Measurements from ENCODE around the gene TM4SF1.

TM4SF1 gene

DNA sequence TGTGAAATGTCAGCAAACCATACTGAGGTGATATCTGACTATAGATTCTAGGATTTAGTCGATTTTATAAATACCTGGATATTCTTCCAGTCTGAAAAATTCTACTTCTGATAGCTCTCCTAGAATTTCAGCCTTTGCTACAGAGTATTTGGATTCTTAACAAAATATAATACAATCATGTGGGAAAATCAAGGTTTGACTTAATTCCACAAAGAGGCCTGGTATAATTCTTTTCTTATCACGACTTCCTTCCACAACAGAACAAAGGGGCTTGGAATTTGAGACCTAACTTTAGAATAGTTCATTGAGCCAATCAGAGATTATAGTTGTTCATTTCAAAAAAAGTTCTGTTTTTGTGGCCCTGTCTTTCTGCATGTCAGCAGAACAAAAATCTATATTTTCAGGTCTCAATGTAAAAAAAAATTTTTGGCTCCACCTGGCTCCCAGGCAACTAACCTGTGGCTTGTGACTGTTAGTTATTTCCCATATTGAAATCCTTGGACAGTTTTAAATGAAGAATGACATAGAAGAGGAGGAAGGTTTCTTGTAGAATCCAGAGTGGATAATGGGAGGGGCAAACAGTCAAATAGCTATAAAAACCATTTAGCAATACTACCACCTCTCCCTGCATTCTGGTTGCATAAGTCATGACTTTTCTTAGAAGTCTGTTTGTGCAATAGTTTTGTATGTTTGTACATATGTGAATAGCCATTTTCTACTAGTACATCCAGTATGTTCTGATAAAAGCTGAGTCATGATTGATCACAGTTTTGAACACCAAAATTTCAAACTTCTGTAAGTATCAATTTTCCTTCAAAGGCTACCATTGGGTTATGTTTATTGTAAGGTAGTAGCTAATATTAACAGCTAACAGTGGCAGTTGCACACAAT lies 4.0 kb downstream of the TM4SF1 start:
- H3K4me1 Mint-ChIP-seq (ENCODE audit: low read depth): no peaks in the 10 kb centered on the region
- no peaks in the 10 kb centered on the region for H3K9me3 Mint-ChIP-seq
- no peaks in the 10 kb centered on the region for H3K36me3 Mint-ChIP-seq (ENCODE audit: low read depth)
- no peak overlapping the region for H3K27ac Mint-ChIP-seq
- H3K4me3 Mint-ChIP-seq: no peak overlapping the region
- peaks cover 11% of the 10 kb centered on the region for H3K27me3 Mint-ChIP-seq

DNA sequence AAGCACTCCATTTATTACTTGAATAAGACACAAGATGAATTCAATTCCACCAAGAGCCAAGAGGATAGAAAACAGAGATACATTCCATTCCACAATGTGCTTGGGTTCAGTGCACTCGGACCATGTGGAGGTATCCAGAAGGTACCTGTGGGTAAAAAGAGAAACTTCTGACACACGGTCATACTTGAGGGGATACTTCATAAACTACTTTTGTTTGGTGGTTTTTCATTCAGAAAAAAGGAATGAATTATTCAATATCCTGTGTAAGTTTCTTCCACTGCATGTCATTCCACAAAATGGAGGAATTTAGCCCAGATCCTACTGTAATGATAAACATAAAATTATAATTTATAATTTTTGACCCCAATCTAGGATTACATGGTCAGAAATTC lies 5.7 kb downstream of the TM4SF1 start:
- no peaks in the 10 kb centered on the region for H3K36me3 Mint-ChIP-seq (ENCODE audit: low read depth)
- peaks cover 6% of the 10 kb centered on the region for H3K4me1 Mint-ChIP-seq (ENCODE audit: low read depth)
- H3K9me3 Mint-ChIP-seq: no peaks in the 10 kb centered on the region
- H3K27ac Mint-ChIP-seq: no peak overlapping the region
- H3K4me3 Mint-ChIP-seq: no peak overlapping the region
- H3K27me3 Mint-ChIP-seq: peaks cover 8% of the 10 kb centered on the region

DNA sequence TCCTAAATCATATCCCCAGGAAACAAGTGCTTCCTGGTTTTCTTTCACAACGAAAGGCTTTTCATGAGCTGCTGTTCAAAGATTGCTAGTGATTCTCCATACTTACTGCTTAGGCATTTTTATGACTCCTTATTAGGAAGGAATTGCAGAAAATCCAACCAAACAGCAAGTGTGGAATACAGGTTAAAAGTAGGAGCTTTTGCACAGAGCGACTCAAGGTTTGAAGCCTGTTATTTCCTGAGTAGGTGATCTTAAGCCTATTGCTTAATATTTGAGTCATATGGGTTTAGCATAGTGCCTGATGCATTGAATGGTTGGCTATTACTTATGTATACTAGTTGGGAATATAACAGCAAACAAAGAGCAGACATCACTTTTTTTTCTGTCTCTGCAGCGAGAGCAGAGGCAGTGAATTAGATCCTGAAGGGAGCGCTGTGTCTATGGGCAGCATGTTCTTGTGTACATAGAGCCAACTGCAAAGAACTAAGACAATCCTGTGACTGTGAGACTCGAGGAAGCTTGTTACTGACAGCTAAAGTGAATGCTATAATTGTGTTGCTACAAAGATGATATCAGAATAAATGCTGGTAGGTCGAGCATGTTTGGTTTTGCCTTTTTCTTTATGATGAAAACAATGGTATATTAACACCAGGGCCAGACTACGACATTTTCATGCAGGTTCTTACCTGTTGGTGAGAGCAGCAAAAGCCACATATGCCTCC lies 6.3 kb downstream of the TM4SF1 start:
- H3K36me3 Mint-ChIP-seq (ENCODE audit: low read depth): no peaks in the 10 kb centered on the region
- no peak overlapping the region for H3K27ac Mint-ChIP-seq
- H3K27me3 Mint-ChIP-seq: peaks cover 6% of the 10 kb centered on the region
- no peaks in the 10 kb centered on the region for H3K9me3 Mint-ChIP-seq
- H3K4me3 Mint-ChIP-seq: no peak overlapping the region
- H3K4me1 Mint-ChIP-seq (ENCODE audit: low read depth): peaks cover 9% of the 10 kb centered on the region

DNA sequence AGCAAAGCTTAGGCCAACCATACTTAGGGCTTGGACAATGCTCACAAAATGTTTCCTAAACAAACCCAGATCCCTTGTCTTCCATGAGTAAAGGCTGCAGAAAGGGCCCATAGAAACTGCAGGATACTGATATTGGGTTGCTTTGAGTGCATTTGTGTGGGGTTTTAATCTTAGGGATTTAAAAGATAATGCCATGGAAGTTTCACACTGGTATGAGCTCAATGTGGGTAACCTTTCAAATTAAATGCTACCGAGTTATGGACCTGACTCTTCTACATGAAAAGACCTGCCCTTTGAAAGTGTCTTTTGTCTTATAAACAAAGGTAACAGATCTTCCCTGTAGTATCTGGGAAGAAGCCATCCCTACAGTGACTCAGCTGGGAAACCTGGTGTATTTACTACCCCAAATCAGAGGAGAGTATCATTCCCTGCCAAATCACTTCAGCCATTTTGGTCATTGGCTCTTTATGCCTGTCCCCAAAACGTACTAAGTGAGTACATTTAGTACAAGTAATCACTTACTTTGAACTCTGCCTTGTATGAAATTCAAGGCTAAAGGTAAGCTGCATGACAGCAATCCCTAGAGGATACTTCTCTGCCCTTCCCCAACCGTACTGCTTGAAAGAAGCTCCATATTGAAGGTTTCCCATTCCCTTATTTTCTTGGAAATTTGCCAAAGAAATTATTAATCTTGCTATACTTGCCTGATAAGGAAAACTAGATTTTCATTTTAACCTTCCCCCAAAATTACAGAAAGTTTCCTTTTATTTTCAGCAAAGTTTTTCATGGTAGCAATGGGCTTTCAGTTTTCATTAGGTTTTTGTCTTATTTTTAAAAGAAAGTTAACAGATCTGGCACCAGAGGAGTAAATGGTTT lies 7.2 kb downstream of the TM4SF1 start:
- H3K27ac Mint-ChIP-seq: no peak overlapping the region
- no peak overlapping the region for H3K4me3 Mint-ChIP-seq

DNA sequence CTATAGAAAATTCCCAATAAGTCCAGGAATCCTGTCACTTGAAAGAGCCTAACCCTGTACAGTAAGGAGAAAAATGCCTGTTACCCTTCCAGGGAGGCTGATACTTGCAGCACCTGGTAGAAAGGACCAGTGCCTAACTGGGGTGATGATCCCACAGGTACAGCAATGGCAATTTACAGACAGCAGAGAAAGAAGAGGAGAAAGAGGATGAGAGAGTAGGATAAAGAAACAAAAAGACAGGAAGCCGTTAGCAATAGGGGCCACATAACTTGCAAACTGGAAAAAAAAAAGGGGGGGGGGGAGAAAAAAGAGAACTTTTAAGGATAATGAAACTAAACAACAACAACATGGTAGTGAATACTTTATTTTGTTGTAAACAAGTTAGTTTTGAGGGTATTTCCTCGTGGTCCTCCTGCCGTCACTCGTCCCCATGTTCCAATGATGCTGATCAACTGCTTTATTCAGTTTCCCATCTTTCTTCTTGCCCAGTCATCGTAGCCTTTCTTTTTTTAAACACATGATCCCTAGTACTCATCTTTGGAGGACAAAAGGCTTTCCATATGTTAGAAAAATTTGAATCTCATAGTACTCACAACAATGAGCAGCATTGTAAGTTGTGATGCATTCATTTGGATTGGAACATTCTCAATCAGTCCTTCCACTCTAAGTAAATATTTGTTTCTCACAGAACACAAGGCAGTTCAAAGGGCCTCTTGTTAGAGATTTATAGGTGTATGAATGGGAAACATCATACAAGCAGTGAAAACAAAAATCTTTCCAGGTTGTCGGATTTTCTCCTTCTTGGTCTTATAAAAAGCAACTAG lies 8.6 kb downstream of the TM4SF1 start:
- Mint-ChIP-seq H3K4me3 (no peak overlapping the region), H3K4me1 (ENCODE audit: low read depth) (peaks cover 9% of the 10 kb centered on the region), H3K27me3 (peaks cover 6% of the 10 kb centered on the region), H3K9me3 (no peaks in the 10 kb centered on the region), H3K36me3 (ENCODE audit: low read depth) (no peaks in the 10 kb centered on the region), H3K27ac (no peak overlapping the region)

More for the DNA sequence above, 7.2 kb downstream of the TM4SF1 start:
- H3K9me3 Mint-ChIP-seq: no peaks in the 10 kb centered on the region
- H3K4me1 Mint-ChIP-seq (ENCODE audit: low read depth): peaks cover 9% of the 10 kb centered on the region
- peaks cover 6% of the 10 kb centered on the region for H3K27me3 Mint-ChIP-seq
- H3K36me3 Mint-ChIP-seq (ENCODE audit: low read depth): no peaks in the 10 kb centered on the region

DNA sequence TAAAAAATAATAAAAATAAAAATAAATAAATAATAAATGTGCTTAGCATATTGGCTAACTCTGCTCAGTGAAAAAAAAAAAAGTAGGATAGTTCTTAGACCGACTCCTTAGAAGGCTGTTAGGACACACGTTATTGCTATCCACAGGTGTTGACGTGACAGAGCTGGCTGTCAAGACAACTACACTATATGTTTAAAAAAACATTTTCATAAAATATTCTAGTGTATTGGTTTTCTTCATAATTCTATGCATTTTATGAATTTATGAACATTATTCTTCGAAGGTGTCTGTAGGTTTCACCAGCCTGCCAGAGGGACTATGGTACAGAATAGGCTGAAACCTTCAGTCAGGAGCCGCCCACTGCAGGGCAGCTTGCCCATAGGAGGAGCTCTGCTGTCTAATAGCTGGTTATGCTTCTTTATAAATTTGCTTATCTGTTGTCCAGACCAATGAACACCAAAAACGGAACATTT lies 9.2 kb downstream of the TM4SF1 start:
- Mint-ChIP-seq H3K9me3 (no peaks in the 10 kb centered on the region), H3K27ac (no peak overlapping the region), H3K27me3 (peaks cover 6% of the 10 kb centered on the region), H3K4me1 (ENCODE audit: low read depth) (peaks cover 9% of the 10 kb centered on the region), H3K4me3 (no peak overlapping the region), H3K36me3 (ENCODE audit: low read depth) (no peaks in the 10 kb centered on the region)

DNA sequence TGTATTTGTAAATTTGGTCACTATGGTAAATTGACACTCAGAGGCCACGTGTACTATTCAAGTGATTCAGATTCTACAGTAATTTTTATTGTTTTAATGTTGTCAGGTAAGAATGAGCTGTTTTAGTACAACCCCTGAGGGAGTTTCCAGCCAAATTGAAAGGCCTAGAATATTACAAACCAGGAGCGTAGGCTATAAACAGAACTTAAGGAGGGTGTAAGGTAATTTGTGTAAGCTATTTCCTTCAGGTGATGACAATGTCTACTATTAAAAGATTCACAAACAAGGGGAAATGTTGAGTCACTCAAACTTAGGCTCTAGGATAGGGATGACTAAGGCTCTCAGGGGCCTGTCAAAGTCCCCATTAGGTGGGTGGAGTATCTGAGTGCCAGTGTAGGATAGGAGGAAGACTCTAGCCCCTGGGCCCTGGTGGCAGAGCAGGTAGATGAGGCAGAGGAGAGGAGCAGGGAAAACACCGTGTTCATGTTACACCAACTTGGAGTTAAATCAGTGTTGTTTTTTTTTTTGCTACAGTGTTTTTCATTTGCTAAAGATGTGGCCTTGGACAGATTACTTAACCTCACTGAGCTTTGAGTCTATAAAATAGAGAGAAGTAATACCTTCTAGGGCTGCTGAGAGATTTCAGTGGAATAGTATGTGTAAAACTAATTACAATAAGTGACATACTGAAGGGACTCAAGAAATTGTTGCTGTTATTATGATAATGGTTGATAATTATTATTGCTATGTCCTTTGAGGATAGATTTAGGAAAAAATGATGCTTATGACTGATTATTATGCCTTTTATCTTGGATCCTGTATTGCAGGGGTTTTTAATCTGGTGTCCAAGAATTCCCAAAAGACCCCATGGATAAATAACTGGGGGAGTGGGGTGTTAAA lies 10.3 kb downstream of the TM4SF1 start:
- Mint-ChIP-seq H3K27ac (peak overlapping the region; percentile 67), H3K4me3 (no peak overlapping the region), H3K36me3 (ENCODE audit: low read depth) (no peaks in the 10 kb centered on the region), H3K9me3 (no peaks in the 10 kb centered on the region), H3K27me3 (peaks cover 3% of the 10 kb centered on the region), H3K4me1 (ENCODE audit: low read depth) (peaks cover 9% of the 10 kb centered on the region)

DNA sequence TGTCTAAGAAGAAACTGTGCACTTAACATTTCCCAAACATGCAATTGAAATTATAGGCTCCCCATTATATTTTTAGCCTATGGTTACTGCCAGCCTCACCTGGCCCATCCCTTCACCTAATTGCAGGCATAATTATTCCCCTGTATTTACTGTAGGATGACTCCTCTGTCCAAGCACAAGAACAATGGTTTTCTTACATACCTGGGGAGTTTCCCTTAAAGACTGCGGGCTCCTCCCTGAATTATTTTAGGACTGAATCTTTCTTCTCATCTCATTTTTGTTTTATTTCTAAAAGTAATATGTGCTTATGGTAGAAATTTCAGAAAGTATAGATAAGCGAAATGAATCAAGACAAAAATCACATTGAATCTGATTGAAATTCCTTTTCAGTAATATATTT lies 11.4 kb downstream of the TM4SF1 start:
- Mint-ChIP-seq H3K4me3 (no peak overlapping the region), H3K27ac (no peak overlapping the region), H3K36me3 (ENCODE audit: low read depth) (no peaks in the 10 kb centered on the region), H3K9me3 (no peaks in the 10 kb centered on the region), H3K4me1 (ENCODE audit: low read depth) (peaks cover 9% of the 10 kb centered on the region), H3K27me3 (peaks cover 7% of the 10 kb centered on the region)

DNA sequence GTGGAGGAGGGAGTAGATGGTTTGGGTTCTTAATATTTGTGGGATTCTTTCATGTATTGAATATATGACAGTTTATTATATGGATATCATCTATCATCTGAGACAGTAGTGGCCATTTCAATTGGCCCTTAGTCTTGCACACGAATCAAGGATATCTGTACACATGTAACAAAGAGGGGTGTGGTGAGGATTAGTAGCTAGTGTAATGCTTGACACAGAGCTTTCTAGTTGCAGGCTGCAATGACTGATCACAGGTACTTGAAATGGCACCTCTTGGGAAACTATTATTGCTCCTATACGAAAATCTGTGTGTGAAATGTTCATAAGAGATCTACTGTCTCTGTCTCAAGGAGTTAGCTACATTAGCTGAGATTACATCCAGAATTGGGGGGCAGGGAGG lies 12.8 kb downstream of the TM4SF1 start:
- Mint-ChIP-seq H3K9me3 (no peaks in the 10 kb centered on the region), H3K27ac (no peak overlapping the region), H3K4me1 (ENCODE audit: low read depth) (peaks cover 9% of the 10 kb centered on the region), H3K27me3 (peaks cover 10% of the 10 kb centered on the region), H3K36me3 (ENCODE audit: low read depth) (no peaks in the 10 kb centered on the region), H3K4me3 (no peak overlapping the region)

DNA sequence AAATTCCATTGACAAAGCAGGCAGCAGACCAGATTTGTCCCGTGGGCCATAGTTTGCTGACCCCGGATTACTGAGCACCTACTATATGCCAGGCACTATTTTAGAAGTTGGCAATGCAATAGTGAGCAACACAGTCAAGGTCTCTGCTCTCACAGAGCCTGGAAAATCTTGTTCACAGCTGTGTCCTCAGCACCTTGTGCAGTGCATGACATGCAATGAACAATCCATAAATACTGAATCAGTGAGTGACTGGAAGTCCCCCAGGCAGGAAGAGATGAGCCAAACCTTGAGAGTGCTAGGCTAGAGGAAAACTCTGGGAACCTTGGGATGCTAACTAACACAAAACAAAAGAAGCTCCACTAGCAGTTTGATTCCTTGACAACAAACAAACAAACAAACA lies 14.4 kb downstream of the TM4SF1 start:
- Mint-ChIP-seq H3K4me1 (ENCODE audit: low read depth) (peaks cover 9% of the 10 kb centered on the region), H3K36me3 (ENCODE audit: low read depth) (no peaks in the 10 kb centered on the region), H3K4me3 (no peak overlapping the region), H3K27ac (no peak overlapping the region), H3K9me3 (no peaks in the 10 kb centered on the region), H3K27me3 (peaks cover 21% of the 10 kb centered on the region)

DNA sequence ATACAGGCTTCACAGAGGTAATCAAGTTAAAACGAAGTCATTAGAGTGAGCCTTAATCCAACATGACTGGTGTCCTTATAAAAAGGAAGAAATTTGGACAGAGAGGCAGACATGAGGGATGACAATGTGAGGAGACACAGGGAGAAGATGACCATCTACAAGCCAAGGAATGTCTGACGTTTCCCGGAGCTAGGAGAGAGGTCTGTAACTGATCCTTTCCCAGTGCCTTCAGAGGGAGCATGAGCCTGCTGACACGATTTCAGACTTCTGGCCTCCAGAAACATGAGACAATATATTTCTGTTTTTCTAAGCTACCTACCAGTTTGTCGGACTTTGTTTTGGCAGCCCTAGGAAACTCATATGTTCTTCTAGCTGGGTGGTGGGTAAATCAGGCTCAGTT lies 15.1 kb downstream of the TM4SF1 start:
- Mint-ChIP-seq H3K9me3 (no peaks in the 10 kb centered on the region), H3K4me3 (no peak overlapping the region), H3K27me3 (peaks cover 22% of the 10 kb centered on the region), H3K36me3 (ENCODE audit: low read depth) (no peaks in the 10 kb centered on the region), H3K4me1 (ENCODE audit: low read depth) (peaks cover 9% of the 10 kb centered on the region), H3K27ac (no peak overlapping the region)

DNA sequence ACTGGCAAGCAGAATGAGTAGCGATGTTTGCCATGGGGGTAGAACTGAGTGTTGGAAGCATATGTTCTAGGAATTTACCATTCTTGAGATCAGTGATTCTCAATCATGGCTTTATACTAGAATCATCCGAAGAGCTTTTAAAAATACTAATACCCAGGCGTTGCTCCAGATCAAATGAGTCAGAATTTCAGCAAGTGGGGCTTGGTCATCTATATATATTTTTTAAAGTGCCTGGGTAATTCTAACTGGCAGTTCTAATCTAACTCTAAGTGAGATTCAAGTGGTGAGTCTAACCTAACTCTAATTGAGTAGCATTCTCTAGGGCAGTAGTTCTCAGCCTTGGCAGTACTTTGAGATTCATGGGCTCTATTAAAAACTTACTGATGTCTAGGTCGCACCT lies 20.8 kb downstream of the TM4SF1 start:
- Mint-ChIP-seq H3K4me1 (ENCODE audit: low read depth) (no peaks in the 10 kb centered on the region), H3K27ac (no peak overlapping the region), H3K36me3 (ENCODE audit: low read depth) (no peaks in the 10 kb centered on the region), H3K4me3 (no peak overlapping the region), H3K9me3 (no peaks in the 10 kb centered on the region), H3K27me3 (peaks cover 30% of the 10 kb centered on the region)

DNA sequence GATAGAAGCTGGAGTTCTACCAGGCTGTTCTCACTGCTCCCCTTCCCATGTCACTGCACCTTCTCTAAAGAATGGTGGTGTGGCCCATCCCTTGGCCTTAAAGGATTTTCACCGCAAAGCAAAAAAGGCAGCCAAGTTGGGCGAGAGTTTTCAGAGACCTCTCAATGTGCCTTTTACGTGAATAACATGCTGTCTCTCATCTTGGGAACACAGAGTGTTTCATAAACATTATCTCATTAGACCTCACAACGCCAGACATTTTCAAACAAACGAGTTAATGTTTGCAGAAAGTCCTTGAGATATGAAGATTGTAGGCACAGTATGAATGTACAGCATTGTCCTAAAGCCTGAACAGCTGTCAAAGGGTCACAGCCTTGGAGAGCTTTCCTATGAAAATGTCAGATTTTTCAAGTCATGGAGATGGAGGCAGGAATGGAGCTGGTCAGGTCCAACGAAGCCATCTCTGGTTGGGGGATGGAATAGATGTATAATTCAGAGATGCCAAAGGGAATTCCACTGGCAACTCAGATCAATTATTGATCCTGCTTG lies 21.3 kb downstream of the TM4SF1 start:
- Mint-ChIP-seq H3K27me3 (peaks cover 32% of the 10 kb centered on the region), H3K27ac (no peak overlapping the region), H3K36me3 (ENCODE audit: low read depth) (no peaks in the 10 kb centered on the region), H3K9me3 (no peaks in the 10 kb centered on the region), H3K4me3 (no peak overlapping the region), H3K4me1 (ENCODE audit: low read depth) (no peaks in the 10 kb centered on the region)
